HG03571 (cell line): ENCODE data around the gene TRAF3.

Experiments
- ATAC-seq: cut with Tn5 transposase; IDR thresholded peaks from one replicate; pipeline ENCODE4 v1.9.1; 2021; ENCODE audit not compliant: unreplicated experiment

TRAF3 gene

DNA sequence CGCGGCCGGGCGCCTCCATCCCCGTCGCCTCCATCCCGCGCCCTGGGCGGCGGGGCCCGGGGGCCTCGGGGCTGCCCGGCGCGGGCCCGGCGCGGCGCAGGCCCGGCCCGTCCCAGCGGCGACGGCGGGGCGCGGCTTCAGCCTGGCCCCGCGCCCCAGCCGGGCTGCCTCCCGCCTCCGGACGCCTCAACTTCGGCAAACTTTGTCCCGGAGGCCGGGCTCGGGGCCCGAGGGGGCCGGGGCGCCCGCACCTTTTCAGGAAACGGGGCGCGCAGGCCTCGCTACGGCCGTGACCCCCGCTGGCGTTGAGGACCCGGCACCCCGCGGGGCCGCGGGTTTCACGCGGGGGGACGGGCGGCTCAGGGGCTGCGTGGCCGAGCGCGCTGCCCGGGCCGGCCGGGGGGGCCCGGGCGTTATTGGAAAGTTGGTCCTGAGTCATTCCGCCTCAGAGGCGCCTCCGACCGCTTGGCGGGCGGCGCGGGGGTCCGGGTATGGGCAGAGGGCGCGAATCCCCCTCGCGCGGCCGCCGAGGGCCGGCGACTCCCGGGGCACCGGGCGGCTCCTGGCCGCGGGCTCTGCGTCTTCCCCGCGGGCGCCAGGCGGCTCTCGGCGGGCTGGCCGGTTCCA is 575 bp downstream of the TRAF3 start:
- no peak for ATAC-seq

DNA sequence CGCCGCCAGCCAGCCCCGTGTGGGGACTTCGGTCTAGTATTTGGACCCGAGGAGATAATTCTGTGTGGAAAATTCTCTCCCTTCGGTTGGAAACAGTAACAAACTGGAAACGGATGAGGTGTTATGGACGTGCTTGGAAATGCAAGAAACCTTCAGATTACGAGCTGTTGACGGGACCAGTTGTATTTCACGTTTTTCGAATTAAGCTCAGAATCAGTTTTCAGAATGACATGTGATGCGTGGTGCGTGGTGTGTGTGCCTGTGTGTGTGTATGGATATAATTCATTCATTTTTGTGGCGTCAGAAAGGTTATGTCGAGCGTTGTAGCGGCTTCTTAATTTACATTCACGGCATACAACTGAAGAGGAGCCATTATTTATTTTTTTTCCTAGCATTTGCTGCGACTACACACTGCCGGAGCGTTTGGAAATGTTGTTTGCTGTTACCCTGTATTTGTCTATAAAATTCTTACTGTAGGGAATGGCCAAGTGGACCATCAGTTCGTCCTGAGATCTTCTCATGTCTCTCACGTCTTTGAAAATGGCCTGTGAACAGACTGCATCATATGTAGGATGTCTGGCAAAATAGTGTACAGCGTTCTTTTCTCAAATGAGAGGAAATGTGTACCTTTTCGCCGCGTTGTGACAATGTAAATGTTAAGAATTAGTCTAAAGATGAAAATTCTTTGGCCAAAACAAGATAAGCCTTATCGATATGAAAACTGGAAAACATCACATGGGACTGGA is 1.3 kb downstream of the TRAF3 start:
- ATAC-seq = no peak

DNA sequence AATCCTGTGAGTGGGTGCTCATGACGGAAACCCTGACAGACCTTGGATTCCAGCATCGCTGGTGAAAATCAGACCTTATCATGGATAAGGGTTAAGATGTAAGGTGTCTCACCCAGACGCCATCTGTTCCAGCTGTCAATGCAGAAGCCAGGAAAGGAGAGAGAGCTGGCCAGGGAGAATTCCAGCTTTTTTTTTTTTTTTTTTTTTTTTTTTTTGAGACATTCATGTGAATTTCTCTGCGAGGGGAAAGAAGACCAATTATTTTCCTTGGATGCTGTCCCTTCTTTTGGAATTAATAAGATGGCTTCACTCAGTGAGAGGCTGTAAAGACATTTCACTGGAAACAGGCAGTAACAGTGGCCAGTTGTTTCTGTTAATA is 1.8 kb downstream of the TRAF3 start:
- no peak for ATAC-seq

DNA sequence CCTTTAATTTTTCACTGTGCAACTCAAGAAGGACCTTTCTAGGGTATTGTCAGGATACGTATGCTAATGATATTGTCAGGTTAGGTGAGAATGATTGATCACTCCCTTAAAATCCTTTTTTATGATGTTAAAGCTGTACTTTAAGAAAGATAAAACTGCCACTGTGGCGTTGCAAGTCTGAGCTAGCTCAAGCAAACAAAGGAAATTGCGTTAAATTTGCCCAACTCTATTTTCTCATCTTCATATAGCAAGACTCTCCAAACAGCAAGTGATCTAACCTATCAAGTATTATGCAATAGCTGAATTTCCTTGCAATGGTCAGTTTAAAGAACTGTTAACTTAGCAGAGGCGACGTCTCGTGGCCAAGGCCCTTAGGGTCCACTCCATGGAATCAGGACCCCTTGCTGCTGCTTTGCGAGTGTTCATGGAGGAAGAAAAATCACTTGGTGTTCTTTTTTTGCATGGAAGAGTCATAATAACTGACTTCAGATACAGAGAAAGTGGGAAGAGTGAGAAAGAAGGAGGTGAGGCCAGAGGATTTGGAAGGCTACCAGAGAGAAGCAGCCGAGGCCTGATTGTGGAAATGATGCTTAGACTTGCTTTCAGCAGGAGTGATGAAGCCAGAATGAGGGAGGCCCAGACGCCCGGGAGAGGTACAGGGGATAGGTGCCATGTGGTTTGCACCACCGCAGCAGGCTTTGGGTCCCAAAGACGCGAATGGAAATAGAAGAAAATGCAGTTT is 2.5 kb downstream of the TRAF3 start:
- ATAC-seq = no peak

DNA sequence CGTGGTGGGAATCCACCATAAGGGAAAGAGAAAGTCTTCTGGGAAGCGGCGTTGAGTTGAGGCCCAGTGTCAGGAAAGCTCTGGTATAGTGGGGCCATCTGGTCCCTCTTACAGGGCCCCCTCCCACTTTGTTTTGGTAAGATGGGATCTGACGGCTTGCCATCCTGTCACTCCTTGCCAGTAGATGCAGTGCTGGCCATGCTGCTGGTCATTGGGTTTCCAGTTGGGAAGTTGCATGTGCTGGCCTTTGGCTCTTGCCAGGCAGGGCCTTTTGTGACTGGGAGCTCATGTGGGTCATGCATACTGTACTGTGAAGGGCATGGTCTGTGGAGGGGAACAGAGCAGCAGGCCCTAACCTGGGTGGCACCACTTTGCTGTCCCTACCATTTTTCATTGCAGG is 3.8 kb downstream of the TRAF3 start:
- ATAC-seq = no peak

DNA sequence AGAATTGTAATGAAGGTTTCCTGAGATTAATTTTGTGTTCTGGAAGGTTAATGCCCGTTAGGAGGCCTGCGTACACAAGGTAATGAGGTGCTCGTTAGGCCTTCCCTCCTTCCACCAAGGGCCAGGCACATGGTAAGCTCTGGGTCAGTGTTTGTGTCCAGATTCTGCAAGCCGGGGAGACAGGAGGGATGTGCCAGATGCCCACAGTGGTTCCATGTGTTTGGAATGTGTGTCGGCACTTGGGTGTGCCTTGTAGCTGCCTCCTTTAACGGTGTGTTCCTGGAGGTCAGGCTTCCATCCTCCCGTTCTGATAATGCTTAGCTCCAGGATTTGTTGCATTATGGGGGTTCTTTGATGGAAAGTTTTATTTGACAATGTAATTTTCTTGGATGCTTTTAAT is 5.7 kb downstream of the TRAF3 start:
- no peak for ATAC-seq

DNA sequence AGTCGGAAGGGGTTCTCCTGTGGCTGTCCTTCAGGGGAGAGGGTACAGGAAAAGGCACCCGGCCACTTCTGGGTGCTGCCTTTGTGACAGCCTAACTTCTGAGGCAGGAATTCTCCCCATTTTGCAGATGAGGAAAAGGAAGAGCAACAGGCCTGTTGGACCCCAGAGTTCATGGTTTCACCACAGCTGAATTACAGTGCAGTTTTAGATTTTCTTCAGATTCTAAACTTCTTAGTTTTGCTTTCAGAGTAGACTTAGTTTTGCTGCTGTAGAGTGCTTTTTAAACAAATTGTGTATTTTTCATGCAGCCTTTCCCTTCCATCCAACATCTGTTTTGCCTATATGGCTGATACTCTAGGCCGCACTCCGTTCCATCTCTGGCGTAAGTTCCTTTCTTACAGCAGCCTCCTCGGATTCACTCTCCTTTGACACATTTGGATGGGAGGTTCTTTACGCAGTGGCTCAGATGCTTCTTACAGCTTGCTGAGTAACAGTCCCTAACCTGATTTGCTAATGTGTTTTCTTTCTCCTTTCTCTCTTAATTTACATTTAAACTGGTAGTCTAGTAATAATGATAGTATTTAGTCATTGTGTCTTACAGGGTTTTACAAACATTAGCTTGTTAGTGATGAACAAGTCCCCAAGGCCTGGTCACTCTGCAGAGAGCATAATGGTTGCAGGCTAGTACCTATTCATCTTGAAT is 7.8 kb downstream of the TRAF3 start:
- ATAC-seq = no peak

DNA sequence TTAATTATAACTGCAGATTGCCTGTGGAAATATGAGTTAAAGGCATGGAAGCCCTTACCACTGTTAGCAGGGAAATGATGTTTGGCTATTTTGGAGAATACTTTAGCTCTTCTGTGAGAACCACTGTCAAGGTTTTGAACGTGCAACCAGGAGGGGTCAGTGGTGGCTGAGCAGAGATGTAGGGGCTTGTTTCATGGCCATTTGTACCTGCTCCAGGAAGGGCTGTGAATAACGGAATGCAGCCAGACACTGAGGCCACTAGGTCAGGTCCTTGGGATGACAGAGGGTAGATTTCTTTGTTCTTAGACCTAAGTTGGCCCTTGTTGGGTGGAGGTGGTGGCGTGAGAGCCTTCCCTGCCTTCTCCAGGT is 8.3 kb downstream of the TRAF3 start:
- ATAC-seq = no peak

DNA sequence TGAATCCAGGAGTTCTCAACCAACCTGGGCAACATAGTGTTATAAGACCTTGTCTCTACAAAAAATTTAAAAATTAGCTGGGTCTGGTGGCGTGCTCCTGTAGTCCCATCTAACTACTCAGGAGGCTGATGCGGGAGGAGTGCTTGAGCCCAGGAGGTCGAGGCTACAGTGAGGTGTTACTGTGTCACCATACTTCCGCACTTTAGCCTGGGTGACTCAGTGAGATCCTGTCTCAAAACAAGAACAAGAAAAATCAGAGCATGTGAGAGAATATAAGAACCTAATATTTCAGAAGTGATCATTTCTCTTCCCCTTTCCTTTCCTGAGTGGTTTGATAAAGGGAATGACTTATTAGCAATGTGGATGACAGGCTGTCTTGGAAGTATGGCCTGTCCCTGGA is 9.5 kb downstream of the TRAF3 start:
- no peak for ATAC-seq

DNA sequence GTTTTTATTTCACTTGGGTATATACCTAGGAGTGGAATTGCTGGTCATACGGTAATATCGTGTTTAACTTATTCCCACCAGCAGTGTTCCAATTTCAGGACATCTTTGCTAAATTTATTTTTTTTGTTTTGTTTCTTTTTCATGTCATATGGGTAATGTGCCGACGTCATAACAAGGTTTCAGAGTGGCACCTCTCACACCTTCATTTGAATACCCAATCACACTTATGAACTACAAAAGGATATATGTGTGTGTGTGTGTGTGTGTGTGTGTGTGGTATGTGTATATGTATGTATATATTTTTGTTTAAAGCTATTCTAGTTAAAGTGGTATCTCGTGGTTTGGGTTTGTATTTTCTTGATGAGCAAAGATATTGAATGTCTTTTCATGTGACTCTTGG is 12.1 kb downstream of the TRAF3 start:
- no peak for ATAC-seq

DNA sequence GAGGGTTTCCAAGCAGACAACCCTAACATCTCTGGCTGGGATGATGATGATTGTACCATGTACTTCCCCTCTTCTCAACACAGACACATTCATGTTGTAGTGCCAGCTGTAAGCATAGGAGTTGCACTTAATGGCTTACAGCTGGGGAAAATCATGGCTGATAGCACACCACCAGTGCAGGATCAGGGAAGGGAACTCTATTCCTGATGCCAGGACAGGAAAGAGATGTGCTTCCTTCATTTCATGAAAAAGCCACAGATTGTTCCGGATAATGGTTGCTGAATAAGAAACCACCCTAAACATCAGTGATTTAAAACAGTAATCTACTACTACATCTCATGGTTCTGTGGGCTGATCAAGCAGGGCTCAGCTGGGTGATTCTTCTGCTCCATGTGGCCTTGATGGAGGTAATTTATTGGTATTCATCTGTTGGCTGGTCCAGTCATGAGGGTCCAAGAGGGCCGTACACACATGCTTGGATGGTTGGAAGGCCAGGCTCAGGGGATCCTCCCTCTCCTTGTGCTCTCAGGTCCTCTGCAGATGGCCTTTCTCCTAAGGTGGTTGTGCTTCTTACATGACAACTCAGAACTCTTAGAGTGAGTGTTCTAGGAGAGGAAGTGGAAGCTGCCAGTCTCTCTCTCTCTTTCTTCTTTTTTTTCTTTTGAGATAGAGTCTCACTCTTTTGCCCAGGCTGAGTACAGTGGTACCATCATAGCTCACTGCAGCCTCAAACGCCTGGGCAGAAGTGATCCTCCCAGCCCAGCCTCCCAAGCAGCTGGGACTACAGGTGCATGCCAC is 16.5 kb downstream of the TRAF3 start:
- no peak for ATAC-seq

DNA sequence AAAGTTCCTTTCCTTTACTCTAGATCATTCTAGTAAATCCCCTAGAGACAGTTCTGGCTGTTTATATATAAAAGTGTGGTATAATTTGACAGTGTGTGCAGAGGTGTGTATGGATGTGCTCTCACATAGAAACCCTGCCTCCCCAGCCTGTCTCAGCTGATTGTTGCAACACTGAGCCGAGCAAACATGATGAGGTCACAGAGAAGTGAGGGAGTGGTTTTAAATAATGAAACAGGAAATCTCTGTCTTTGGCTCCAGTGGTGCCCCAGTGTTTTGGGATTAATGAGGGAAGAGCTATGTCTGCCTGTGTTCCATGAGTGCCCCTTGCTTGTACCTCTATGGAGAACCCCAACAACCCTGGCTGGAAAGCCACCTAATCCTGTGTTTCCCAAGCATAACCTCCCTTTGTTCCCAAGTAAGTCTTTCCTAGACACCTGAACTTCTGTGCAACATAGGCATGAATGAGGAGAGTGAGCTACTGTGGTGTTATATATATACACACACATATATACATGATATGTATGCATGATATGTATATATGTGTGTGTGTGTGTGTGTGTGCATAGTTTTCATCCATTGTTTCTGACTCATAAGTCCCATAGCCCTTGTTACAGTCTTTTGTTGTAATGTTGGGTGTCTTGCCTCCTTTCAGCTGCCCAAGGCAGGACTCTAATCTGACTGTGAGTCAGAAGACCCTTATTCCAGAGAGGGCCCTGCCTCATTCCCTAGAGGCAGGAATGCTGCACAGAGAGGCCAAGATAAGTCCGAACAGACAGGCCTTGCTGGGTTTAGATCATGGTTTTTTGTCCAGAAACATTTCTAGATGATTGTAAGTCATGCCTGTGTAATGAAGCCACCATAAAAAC is 18.0 kb downstream of the TRAF3 start:
- no peak for ATAC-seq

DNA sequence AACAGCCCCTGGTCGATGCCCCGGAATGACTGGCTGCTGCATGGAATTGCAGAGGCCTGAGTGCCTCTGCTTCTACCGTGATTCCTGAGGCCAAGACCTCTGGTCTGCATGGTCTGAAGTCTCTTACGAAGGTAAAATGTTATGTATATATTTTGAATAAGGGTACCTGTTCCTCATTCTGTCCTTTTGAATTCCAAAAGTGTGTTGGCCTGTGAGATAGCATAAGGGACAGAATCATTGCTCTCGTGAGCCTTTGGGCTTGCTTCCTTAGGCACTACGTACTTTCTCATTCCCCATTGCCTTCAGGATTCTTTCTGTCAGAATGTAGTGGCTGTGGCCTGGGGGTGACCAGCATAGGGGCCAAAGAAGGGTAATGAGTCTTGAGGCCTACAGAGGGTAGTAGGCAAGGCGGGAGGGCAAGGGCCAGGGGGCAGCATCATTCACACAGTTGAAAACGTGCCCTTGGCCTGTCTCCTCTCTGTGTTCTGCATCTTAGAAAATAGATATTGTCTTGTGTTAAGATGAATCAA is 19.5 kb downstream of the TRAF3 start:
- ATAC-seq = no peak

DNA sequence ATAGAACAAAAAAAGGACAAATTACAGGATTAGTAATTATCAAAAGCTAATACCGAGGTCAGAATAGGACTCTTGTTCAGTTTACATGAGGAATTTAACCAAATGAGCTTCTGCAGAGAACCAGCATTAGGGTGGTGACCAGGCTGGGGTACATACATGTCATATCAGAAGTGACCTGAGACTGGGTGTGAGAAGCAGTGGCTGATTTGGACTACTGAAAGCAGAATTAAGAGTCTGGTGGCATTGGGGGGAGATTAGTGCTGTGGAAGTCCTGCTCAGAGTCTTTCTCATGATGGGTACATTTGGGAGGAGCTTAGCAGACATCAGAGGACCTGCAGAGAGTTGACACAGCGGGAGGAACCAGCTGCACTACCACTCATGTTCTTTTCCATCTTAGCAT is 21.7 kb downstream of the TRAF3 start:
- ATAC-seq = no peak

DNA sequence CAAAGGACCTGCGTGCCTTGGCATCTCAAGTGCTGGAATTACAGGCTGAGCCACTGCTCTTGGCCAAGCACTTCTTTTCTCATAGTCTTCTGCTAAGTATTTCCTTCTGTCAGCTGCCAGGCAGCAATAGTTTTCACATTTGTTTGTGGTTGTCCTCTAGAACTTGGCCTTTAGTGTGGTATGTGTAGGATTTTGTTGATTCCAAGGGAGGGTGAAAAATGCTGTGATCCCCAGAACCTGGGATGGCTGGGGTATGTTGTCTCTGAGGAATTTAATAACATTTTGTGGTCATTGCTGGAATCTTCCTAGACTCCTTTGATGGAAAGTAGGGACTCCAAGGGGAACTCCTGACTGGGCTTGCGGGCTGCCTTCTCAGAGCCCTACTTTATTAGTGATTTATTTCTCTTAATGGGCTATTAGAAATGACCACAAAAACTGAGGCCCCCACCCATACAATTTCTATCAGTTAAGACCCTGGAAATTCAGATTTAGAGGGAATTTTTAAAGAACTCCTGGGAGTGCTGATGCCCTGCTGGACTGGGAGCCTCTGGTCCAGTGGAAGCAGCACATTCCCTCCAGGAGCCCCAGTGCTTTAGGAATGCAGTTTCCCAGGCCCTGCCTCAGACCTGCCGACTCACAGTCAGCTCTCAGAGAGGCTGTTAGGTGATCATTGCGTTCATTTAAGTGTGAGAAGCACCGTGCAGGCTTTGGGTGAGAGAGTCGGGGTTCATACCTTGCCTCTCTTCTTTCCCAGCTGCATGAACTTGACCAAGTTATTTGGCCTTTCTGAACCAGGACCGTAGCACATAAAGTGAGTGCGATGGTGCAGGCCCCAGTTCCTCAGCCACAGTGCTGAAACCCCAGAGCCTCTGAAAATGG is 22.7 kb downstream of the TRAF3 start:
- ATAC-seq = no peak

DNA sequence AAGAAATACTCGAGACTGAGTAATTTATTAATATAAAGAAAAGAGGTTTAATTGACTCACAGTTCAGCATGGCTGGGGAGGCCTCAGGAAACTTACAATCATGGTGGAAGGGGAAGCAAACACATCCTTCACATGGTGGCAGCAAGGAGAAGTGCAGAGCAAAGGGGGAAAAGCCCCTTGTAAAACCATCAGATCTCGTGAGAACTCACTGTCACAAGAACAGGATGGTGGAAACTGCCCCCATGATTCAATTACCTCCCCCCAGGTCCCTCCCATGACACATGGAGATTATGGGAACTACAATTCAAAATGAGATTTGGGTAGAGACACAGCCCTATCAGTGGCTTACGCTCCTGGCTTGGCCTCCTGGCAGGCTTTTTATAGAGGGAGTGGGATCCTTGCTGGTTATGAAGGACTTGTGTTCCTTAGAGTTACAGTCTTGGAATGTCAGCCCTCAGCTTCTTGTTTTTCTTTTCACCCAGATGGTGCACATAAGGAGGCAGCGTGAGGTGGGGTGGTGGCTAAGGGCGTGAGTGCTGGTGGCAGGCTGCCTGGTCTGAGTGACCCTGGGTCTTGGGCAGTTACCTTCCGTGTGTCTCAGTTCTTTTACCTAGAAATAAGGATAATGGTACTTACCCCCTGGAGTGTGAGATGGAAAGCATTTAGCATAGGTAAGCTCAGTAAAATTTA is 25.7 kb downstream of the TRAF3 start:
- no peak for ATAC-seq

DNA sequence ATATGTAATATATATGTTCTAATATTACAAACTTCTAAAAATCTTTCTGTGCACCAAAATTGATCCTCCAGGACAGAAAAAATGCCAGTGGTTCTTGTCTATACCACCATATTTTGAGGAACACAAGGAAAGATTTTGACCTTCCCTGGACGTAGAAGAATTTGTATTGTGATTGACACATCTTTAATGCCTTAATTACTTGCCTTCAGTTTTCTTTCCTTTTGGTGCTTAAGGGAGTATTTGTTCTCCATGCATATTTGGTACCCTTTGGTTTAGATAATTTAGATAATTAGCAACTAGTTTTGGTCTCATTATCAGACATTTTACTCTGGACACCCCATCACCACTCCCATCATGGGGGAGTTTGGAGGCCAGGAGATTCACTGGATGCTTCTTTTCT is 27.6 kb downstream of the TRAF3 start:
- ATAC-seq = no peak

DNA sequence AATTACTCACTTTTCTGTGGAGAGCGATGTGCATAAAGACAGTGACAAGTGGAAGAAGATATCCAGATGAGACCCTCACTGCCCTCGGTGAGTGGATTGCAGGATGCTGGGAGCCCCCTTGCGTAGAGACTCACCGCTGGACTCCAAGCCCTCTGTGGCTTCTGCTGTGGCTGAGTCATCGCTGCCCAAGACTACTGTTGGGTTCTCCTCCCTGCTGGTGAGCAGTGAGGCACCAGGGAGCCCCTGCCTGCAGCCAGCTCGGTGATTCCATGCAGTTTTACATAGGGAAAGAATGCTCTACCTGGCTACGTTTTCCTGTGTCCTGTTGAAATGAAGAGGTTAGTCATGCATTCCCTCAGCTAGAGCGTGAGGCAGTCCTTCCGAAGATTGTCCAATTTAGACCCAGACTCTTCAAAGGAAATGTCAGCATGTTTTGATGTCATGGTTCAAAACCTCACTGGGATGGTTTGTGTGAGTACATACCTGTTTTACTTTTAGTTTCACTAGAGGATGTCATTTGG is 28.2 kb downstream of the TRAF3 start:
- peak; percentile 38 for ATAC-seq
